Heart left ventricle (tissue), 13 donors: ENCODE results near the gene LILRA1.
"Not testable (repeated sequence)": the region's sequence is repeated elsewhere in the genome, so short reads cannot be mapped to it uniquely, and the experiment has no call there.

Experiments
- CTCF ChIP-seq, 12 donors: fragments of 200-600 bp; sonication (generic) in 4 of 12; IDR thresholded peaks; one replicate each; pipeline versions ENCODE4 v1.5.0 to v1.8.0; 2018 to 2022; ENCODE audit warnings: antibody characterized with exemption in 12 of 12, mild to moderate bottlenecking in 5 of 12
- POLR2A ChIP-seq, 2 donors: fragments of 450-650 bp; IDR thresholded peaks; one replicate each; pipeline ENCODE4 v1.6.1; 2017; ENCODE audit warnings: antibody characterized with exemption in 2 of 2, mild to moderate bottlenecking in 2 of 2, moderate library complexity in 2 of 2
- donor health status: ischemic (EF 13 %, LVEDD 7.1; RV severe dilation, severe dysfunction).
- donor health status: DM: no; HTN: yes; CAD: no.
- donor health status: DM: no; HTN: no; CAD: no.
- donor health status: ischemic (EF 25% LVEDD 6.9; RV normal size, moderate dysfunction).
- donor health status: ischemic (EF 25% LVEDD 5.7; RV mildly dilated, moderate dysfunction).
- donor health status: ischemic (EF 35%, LVEDD 5.7; RV mildly dilated, moderate dysfunction).
- donor health status: nonischemic (EF 11% LVEDD 7.7; RV severe dilation, severe dysfunction).
- donor health status: DM: yes; HTN: yes; CAD: no.
- donor health status: PGD.
- donor health status: ischemic (EF 29% LVEDD 5.4; RV normal size, mild dysfunction).
- donor health status: nonischemic (EF 23%, LVEDD 6.1; RV moderate dilation, normal function).

DNA sequence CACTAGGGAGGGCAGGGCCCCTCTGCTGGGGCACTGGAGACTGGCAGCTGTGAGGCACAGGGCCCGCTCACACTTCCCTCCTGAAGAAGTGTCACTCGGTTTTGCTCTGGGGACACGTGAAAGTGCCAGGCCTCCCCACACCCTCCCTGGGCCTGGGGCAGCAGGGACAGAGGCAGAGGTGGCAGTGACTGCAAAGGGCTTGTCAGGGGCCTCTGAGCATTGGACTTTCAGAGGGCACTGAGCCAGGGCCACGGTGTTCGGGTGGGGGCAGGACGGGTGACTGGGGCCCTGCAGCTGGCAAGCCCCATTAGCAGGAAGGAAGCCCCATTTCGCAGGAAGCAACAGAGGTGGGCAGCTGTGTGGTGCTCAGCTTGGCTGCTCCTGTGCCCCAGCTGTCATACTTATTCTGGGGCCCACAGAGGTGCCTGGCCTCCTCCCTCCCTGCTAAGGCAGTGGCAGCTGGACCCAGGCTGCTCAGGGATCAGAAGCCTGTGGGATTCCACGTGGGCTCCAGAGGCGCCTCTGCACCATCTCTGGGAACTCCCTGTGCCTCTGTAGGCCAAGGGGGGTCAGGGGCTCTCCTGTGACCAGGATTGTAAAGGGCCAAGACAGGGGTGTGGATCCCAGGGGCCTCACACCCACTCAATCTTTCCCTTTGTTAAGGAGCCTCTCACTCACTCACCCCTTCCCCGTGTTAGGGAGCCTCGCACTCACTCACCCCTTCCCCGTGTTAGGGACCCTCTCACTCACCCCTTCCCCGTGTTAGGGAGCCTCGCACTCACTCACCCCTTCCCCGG is 31.7 kb downstream of the LILRA1 start:
- not testable (repeated sequence) for TF ChIP-seq CTCF, POLR2A (IDR thresholded peaks at IDR 0.05)
